Trophoblast cell (in vitro differentiated cells and primary cell): ENCODE data around the gene ATP5F1C.

Source experiments
- DNase-seq, 2 donors: peaks; one replicate each; pipeline ENCODE4 v3.0.0-alpha.2; 2016
- H2AFZ ChIP-seq: 2 replicates; pipeline ENCODE4 v1.6.1; 2013; ENCODE audit warnings: low read length, moderate library complexity, mild to moderate bottlenecking; ENCODE audit not compliant: insufficient read depth, poor library complexity
- H2AK5ac ChIP-seq: 2 replicates; pipeline ENCODE4 v1.6.1; 2013; ENCODE audit warnings: mild to moderate bottlenecking, low read length
- H2BK120ac ChIP-seq: 2 replicates; pipeline ENCODE4 v1.6.1; 2013; ENCODE audit warnings: low read length, mild to moderate bottlenecking, moderate library complexity; ENCODE audit not compliant: insufficient read depth, poor library complexity
- H2BK12ac ChIP-seq: 2 replicates; pipeline ENCODE4 v1.6.1; 2013; ENCODE audit warnings: mild to moderate bottlenecking, low read length, moderate library complexity
- H2BK5ac ChIP-seq: 2 replicates; pipeline ENCODE4 v1.6.1; 2013; ENCODE audit warnings: low read length, low read depth, moderate library complexity, mild to moderate bottlenecking; ENCODE audit not compliant: poor library complexity
- H3K14ac ChIP-seq: 2 replicates; pipeline ENCODE4 v1.6.1; 2013; ENCODE audit warnings: mild to moderate bottlenecking, low read length
- H3K18ac ChIP-seq: 2 replicates; pipeline ENCODE4 v1.6.1; 2013; ENCODE audit warnings: mild to moderate bottlenecking, low read length
- H3K23ac ChIP-seq: 2 replicates; pipeline ENCODE4 v1.6.1; 2013; ENCODE audit warnings: low read length
- H3K27ac ChIP-seq: 2 replicates; pipeline ENCODE4 v1.5.1; 2013; ENCODE audit warnings: low read depth, mild to moderate bottlenecking, inconsistent platforms, low read length, moderate library complexity
- H3K27me3 ChIP-seq: 2 replicates; pipeline ENCODE4 v1.6.1; 2013; ENCODE audit warnings: inconsistent platforms, mild to moderate bottlenecking, low read length, moderate library complexity; ENCODE audit not compliant: insufficient read depth
- H3K36me3 ChIP-seq, 2 experiments: 1 replicate in 1 of 2; 2 replicates in 1 of 2; pipeline ENCODE4 v1.6.1; 2013; ENCODE audit warnings: low read length in 2 of 2, mild to moderate bottlenecking in 2 of 2, moderate library complexity in 1 of 2; ENCODE audit not compliant: insufficient read depth in 2 of 2, control insufficient read depth in 1 of 2
- H3K4ac ChIP-seq: 2 replicates; pipeline ENCODE4 v1.6.1; 2013; ENCODE audit warnings: low read depth, mild to moderate bottlenecking, low read length, moderate library complexity
- H3K4me1 ChIP-seq, 2 experiments: 1 replicate in 1 of 2; 2 replicates in 1 of 2; pipeline ENCODE4 v1.6.1; 2013; ENCODE audit warnings: low read length in 2 of 2, mild to moderate bottlenecking in 2 of 2, moderate library complexity in 1 of 2; ENCODE audit not compliant: insufficient read depth in 2 of 2, control insufficient read depth in 1 of 2
- H3K4me2 ChIP-seq: 2 replicates; pipeline ENCODE4 v1.6.1; 2013; ENCODE audit warnings: inconsistent platforms, mild to moderate bottlenecking, low read length, moderate library complexity
- H3K4me3 ChIP-seq: 2 replicates; pipeline ENCODE4 v1.5.1; 2013; ENCODE audit warnings: mild to moderate bottlenecking, low read depth, low read length, inconsistent platforms
- H3K79me1 ChIP-seq: one replicate; pipeline ENCODE4 v1.6.1; 2013; ENCODE audit warnings: low read length
- H3K79me2 ChIP-seq: 2 replicates; pipeline ENCODE4 v1.6.1; 2013; ENCODE audit warnings: low read length, mild to moderate bottlenecking; ENCODE audit not compliant: control insufficient read depth, insufficient read depth, poor library complexity
- H3K9ac ChIP-seq: 2 replicates; pipeline ENCODE4 v1.6.1; 2013; ENCODE audit warnings: mild to moderate bottlenecking, low read length
- H3K9me3 ChIP-seq: 2 replicates; pipeline ENCODE4 v1.6.1; 2013; ENCODE audit warnings: low read depth, mild to moderate bottlenecking, control low read depth, inconsistent platforms, low read length; ENCODE audit not compliant: insufficient read depth
- H4K12ac ChIP-seq: 2 replicates; pipeline ENCODE4 v1.6.1; 2013; ENCODE audit warnings: low read depth, mild to moderate bottlenecking, low read length, moderate library complexity
- H4K8ac ChIP-seq: 2 replicates; pipeline ENCODE4 v1.6.1; 2013; ENCODE audit warnings: low read depth, mild to moderate bottlenecking, low read length, moderate library complexity
- H4K91ac ChIP-seq: one replicate; pipeline ENCODE4 v1.6.1; 2013; ENCODE audit warnings: low read depth, mild to moderate bottlenecking, low read length, moderate library complexity
- WGBS: extraction: QIAGEN DNeasy Blood & Tissue Kit; methylation state at CpG from one replicate; pipeline ENCODE4 v1.1.7; 2013; ENCODE audit warnings: missing lambda C conversion rate; ENCODE audit not compliant: insufficient read length, insufficient coverage; ENCODE audit errors: extremely low coverage; 5-methylcytosine and 5-hydroxymethylcytosine counted together

ATP5F1C gene

DNA sequence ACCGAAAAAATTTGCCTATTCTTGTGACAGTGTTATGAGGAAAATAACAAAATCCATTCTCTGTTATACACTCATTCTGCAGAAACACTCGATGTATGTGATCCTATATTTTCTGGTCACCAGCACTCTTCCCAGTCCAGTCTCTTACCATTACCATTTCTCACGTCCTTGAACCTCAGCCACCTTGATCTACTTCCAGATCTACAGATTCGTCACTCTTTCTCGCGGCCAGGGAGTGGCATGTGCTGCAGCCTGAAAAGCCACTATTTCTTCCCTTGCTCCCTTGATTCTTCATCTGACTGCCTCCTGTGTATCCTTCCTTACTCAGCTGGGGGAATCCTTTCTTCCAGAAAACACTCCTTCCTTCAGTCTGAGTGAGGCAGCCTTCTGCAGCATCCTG is 16.2 kb downstream of the ATP5F1C start:
- no CpG with 5 or more reads among the region's 6 CpGs for WGBS
- H2BK12ac ChIP-seq: no peak overlapping the region
- no peak overlapping the region for H3K23ac ChIP-seq

DNA sequence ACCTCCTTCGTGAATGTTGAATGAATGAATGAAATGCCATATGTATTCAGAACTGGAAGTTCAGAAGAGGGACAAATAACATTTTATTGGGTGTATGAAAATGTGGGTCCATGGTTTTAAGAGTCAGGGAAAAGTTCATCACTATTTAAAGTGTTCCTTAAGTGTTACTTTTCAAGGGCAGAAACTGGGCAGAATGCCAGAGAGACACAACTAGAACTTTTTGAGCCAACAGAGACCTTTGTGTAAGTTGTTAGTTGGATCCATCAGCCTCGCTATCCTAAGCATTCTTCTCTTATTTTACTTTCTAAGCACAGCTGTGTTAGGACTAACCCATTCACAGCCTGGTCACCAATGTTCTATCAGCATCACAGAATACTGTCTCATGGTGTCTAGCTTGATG is 16.8 kb downstream of the ATP5F1C start:
- H3K9me3 ChIP-seq: no peaks in the 10 kb centered on the region
- H3K23ac ChIP-seq: no peak overlapping the region
- no peak for DNase-seq
- no peak overlapping the region for H3K14ac ChIP-seq
- no peak overlapping the region for H3K18ac ChIP-seq
- no peak overlapping the region for H3K9ac ChIP-seq
- no peak overlapping the region for H3K4me3 ChIP-seq
- no peak overlapping the region for H2BK5ac ChIP-seq
- H3K4me2 ChIP-seq: no peak overlapping the region
- no peak overlapping the region for H2AK5ac ChIP-seq
- no peaks in the 10 kb centered on the region for H3K4me1 ChIP-seq
- H3K4ac ChIP-seq: no peak overlapping the region
- no peak overlapping the region for H2BK120ac ChIP-seq
- H4K91ac ChIP-seq: no peak overlapping the region
- no peak overlapping the region for H3K27ac ChIP-seq
- no peak overlapping the region for H4K8ac ChIP-seq
- WGBS: no CpG with 5 or more reads among the region's 2 CpGs
- H3K79me2 ChIP-seq: no peaks in the 10 kb centered on the region
- H2AFZ ChIP-seq: no peak overlapping the region
- peaks cover 12 to 37% of the 10 kb centered on the region in 2 experiments for H3K36me3 ChIP-seq
- H2BK12ac ChIP-seq: no peak overlapping the region
- no peaks in the 10 kb centered on the region for H3K27me3 ChIP-seq
- no peak overlapping the region for H4K12ac ChIP-seq
- H3K79me1 ChIP-seq: no peaks in the 10 kb centered on the region

More for the DNA sequence above, 16.2 kb downstream of the ATP5F1C start:
- Histone ChIP-seq H2AK5ac (no peak overlapping the region), H3K27me3 (no peaks in the 10 kb centered on the region), H2AFZ (no peak overlapping the region), H4K8ac (no peak overlapping the region), H3K4me1 (no peaks in the 10 kb centered on the region), H4K91ac (no peak overlapping the region), H3K4me2 (no peak overlapping the region), H3K18ac (no peak overlapping the region), H4K12ac (no peak overlapping the region), H3K79me2 (no peaks in the 10 kb centered on the region), H2BK5ac (no peak overlapping the region), H3K36me3 (peaks cover 12 to 42% of the 10 kb centered on the region in 2 experiments), H3K4me3 (no peak overlapping the region), H2BK120ac (no peak overlapping the region), H3K4ac (no peak overlapping the region), H3K14ac (no peak overlapping the region), H3K9ac (no peak overlapping the region), H3K27ac (no peak overlapping the region), H3K79me1 (no peaks in the 10 kb centered on the region), H3K9me3 (no peaks in the 10 kb centered on the region)
- DNase-seq: no peak

DNA sequence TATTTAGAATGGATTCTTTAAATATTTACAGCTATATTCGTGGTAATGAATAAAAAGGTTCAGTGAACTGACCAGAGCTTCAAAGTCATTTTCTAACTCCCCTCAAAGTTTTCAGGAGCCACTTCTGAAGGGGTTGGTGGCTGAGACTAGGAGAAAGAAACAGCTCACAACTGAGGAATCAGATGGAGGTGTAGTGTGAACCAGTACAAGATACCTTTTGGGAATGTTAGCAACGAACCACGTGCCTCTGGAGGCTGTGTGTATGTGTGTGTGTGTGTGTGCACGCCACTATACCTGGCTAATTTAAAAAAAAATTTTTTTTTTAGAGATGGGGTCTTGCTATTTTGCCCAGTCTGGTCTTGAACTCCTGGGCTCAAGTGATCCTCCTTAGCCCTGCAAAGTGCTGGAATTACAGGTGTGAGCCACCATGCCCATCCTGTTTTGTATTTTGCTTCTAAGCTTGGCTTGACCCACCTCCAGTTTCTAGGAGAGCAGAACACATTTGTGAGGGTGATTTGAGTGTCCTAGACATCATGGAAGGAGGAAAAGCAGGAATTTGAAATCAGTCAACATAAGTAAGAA is 20.8 kb downstream of the ATP5F1C start:
- no peak overlapping the region for H2BK5ac ChIP-seq
- WGBS: no CpG with 5 or more reads among the region's 4 CpGs
- peak in 1 of 2 donors; percentile 36 for DNase-seq
- no peaks in the 10 kb centered on the region for H3K27me3 ChIP-seq
- H4K8ac ChIP-seq: no peak overlapping the region
- H4K91ac ChIP-seq: no peak overlapping the region
- H2AK5ac ChIP-seq: no peak overlapping the region
- H2BK12ac ChIP-seq: no peak overlapping the region
- no peak overlapping the region for H4K12ac ChIP-seq
- H3K14ac ChIP-seq: no peak overlapping the region
- H3K18ac ChIP-seq: no peak overlapping the region
- H2BK120ac ChIP-seq: no peak overlapping the region
- H3K36me3 ChIP-seq: peaks cover 7 to 19% of the 10 kb centered on the region in 2 experiments
- no peaks in the 10 kb centered on the region for H3K79me2 ChIP-seq
- no peaks in the 10 kb centered on the region for H3K79me1 ChIP-seq
- H3K27ac ChIP-seq: no peak overlapping the region
- H2AFZ ChIP-seq: no peak overlapping the region
- H3K4ac ChIP-seq: no peak overlapping the region
- H3K4me1 ChIP-seq: no peaks in the 10 kb centered on the region
- no peak overlapping the region for H3K4me2 ChIP-seq
- no peak overlapping the region for H3K9ac ChIP-seq
- no peak overlapping the region for H3K23ac ChIP-seq
- no peaks in the 10 kb centered on the region for H3K9me3 ChIP-seq
- H3K4me3 ChIP-seq: no peak overlapping the region

DNA sequence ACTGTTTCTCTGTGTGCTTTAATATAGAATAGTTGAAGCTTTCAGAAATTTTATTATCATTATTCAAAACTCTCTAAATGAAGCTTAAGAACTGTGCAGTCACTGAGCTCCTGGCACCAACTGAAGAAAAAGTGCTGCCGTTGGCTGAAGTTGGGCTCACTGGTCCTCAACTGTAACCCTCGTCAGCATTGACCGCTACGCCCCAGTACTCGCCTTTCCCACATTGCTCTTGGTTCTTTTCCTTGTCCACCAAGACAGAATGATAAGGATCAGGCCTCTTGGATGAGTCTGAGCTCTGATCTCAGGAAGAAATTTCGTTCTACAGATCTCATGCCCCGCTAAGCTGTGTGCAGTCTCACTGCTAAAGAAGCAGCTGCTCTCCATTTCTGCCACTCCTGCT is 22.5 kb downstream of the ATP5F1C start:
- no peak overlapping the region for H3K9ac ChIP-seq
- H4K12ac ChIP-seq: no peak overlapping the region
- H3K79me2 ChIP-seq: no peaks in the 10 kb centered on the region
- H3K18ac ChIP-seq: no peak overlapping the region
- WGBS: no CpG with 5 or more reads among the region's 7 CpGs
- H3K14ac ChIP-seq: no peak overlapping the region
- H3K4me2 ChIP-seq: no peak overlapping the region
- no peak overlapping the region for H4K8ac ChIP-seq
- no peak overlapping the region for H2AK5ac ChIP-seq
- H3K23ac ChIP-seq: peak overlapping the region; percentile 49
- peaks cover 5% of the 10 kb centered on the region in 2 experiments for H3K36me3 ChIP-seq
- no peak overlapping the region for H2BK120ac ChIP-seq
- no peak for DNase-seq
- H3K27ac ChIP-seq: no peak overlapping the region
- H3K4ac ChIP-seq: no peak overlapping the region
- H4K91ac ChIP-seq: no peak overlapping the region
- H3K27me3 ChIP-seq: no peaks in the 10 kb centered on the region
- H3K9me3 ChIP-seq: no peaks in the 10 kb centered on the region
- H3K79me1 ChIP-seq: no peaks in the 10 kb centered on the region
- no peak overlapping the region for H2BK5ac ChIP-seq
- no peak overlapping the region for H3K4me3 ChIP-seq
- H2BK12ac ChIP-seq: no peak overlapping the region
- no peak overlapping the region for H2AFZ ChIP-seq
- no peaks in the 10 kb centered on the region for H3K4me1 ChIP-seq
